ENCODE measurements around the gene ZNF335.
A peak's percentile ranks its signal among the peaks of the same experiment; 100 is the strongest.

ZNF335 gene, protein sequence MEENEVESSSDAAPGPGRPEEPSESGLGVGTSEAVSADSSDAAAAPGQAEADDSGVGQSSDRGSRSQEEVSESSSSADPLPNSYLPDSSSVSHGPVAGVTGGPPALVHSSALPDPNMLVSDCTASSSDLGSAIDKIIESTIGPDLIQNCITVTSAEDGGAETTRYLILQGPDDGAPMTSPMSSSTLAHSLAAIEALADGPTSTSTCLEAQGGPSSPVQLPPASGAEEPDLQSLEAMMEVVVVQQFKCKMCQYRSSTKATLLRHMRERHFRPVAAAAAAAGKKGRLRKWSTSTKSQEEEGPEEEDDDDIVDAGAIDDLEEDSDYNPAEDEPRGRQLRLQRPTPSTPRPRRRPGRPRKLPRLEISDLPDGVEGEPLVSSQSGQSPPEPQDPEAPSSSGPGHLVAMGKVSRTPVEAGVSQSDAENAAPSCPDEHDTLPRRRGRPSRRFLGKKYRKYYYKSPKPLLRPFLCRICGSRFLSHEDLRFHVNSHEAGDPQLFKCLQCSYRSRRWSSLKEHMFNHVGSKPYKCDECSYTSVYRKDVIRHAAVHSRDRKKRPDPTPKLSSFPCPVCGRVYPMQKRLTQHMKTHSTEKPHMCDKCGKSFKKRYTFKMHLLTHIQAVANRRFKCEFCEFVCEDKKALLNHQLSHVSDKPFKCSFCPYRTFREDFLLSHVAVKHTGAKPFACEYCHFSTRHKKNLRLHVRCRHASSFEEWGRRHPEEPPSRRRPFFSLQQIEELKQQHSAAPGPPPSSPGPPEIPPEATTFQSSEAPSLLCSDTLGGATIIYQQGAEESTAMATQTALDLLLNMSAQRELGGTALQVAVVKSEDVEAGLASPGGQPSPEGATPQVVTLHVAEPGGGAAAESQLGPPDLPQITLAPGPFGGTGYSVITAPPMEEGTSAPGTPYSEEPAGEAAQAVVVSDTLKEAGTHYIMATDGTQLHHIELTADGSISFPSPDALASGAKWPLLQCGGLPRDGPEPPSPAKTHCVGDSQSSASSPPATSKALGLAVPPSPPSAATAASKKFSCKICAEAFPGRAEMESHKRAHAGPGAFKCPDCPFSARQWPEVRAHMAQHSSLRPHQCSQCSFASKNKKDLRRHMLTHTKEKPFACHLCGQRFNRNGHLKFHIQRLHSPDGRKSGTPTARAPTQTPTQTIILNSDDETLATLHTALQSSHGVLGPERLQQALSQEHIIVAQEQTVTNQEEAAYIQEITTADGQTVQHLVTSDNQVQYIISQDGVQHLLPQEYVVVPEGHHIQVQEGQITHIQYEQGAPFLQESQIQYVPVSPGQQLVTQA (N-terminal part only)

DNA sequence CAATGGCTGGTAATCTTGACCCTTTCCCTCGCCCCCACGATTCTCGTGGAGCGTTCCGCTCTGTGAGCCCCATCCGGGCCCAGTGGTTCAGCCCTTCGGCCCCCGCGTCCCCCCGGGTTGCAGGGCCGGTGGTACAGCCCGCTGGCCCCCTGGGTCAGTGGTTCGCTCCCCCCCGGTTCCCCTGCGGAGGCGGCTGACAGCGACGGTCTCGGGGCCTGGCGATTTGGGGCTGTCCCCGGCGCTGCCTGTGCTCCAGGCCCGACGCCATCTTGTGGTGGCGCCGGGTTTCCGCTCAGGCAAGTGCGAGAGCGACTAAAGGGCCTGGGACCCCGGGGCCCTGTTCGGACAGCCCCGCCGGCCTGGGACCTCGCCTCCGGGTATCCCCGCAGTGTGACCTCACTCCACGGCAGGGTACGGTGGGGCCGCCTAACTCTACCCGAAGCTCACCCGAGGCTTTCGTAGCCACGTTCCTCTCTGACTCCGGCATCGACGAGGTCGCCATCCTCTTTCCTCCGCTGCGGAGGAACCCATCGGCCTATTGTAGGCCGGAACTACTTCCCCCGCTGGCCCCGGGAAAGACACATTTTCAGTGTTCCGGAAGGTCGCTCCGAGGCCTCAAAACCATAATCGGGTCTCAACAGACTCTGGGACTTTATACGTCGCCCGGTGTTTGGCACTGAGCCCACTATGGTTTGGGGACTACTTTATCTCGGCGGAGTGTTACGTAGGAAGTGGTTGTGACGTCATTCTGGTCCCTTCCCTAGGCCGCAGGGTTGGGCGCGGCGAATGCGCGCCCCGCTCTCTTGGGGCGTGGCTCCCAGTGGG lies at the start of gene ZNF335:
TSS of gene ZNF335 (minus strand) at position 529 of the 825 bp plus-strand sequence. CDS start 793 bp downstream, outside the sequence.
- DNase-seq: peak; percentile 89

DNA sequence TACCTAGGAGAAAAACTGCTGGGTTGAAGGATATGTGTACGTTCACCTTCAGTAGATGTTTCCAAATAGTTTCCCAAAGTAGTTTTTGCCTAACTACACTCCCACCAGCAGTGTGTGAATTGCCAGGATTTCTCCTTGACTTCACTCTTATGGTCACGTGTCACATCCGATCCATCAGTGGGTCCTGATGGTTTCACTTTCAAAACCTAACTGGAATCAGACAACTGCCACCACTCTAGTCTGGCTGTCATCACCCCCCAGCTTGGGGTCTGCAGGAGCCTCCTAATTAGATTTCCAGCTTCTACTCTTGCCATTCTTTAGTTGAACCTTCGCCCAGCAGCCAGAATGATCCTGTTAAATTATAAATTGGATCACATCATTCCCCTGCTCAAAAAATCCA lies 48.6 kb upstream of the ZNF335 start:
- DNase-seq: no peak

DNA sequence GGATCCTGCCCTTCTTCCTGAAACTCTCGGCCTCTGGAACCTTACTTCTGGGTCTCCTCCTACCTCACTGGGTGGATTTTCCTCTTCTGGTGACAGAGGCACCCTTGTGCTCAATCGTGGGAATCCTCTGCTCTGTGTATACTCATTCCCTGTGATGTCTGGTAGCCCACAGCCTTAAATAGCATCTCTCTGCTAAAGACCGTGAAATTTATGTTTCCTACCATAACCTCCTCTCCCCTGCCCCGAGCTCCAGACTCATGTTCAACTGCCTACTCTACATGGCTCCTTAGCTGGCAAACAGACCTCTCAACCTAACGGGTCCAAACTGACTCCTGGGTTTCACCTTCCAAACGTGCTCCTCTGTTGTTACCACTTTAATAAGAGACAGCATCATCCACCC lies 46.6 kb upstream of the ZNF335 start:
- DNase-seq: no peak

DNA sequence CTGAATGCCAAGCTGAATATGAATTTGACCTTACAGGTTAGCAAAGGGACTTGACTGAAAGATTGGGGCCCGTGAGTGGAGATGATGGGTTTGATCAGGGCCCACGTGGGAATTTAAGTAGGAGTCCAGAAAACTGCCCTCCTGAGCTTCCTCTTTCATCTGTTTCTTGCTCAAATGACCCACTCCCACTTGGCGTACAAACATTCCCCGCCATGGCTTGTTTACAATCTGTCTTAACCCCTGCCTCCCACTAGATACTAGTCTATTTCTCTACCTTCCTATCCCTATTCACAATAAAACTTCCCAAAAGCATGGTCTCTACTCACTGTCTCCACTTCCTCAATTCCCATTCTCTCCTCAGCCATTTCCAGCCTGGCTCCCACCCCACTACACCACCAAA lies 46.1 kb upstream of the ZNF335 start:
- DNase-seq: no peak

DNA sequence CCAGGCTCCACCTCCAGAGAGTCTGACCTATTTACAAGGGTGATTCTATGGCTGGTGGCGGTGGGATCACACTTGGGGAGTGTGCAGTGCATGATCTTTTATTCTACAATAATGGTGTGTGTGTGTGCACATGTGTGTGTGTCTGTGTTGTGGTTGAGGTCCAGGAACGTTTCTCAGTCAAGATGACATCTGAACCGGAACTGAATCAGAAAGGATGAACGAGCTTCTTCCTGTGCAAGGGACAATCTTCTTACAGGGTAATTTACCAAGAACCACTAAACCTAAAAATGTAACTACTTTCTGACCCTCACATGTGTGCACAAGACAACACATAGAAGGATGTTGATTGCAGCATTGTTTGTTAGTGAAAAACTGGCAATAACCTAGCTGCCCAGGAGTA lies 45.3 kb upstream of the ZNF335 start:
- DNase-seq: no peak

DNA sequence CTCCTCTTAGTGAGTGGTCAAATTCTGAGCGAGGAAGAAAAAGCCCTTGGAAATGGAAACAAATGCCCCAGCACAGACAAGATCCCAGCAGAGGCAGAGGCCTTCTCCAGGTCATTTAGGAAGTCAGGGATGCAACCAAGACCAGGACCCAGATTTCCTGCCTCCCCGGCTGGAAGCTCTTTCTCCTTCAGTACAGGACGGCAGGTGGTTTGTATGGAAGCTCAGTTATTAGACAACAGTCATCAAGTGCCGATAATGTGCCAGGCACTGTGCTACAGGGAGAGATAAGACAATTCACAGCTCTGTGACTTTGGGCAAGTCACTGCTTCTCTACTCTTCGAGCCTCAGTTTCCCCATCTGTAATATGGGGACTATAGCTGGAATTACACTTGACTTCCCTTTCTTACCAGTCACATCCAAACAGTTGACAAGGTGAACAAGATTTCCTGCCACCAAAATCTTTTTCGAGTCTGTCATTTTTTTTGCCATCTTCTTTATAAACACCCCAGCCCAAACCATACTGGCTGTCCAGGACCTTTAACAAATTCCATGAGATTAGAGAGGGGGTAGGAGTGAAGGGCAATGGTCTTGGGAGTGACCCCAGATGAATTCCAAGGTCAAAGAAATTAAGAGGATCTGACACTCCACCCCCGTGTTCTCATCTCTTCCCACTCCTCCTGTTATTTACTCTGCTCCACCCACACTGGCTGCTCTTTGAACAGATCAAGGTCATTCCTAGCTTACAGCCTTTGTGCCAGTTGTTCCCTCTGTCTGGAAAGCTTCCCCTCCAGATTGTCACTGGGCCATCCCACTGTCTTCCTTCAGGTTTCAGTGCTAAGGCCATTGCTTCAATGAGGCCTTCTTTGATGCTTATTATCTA lies 42.8 kb upstream of the ZNF335 start:
- DNase-seq: no peak

DNA sequence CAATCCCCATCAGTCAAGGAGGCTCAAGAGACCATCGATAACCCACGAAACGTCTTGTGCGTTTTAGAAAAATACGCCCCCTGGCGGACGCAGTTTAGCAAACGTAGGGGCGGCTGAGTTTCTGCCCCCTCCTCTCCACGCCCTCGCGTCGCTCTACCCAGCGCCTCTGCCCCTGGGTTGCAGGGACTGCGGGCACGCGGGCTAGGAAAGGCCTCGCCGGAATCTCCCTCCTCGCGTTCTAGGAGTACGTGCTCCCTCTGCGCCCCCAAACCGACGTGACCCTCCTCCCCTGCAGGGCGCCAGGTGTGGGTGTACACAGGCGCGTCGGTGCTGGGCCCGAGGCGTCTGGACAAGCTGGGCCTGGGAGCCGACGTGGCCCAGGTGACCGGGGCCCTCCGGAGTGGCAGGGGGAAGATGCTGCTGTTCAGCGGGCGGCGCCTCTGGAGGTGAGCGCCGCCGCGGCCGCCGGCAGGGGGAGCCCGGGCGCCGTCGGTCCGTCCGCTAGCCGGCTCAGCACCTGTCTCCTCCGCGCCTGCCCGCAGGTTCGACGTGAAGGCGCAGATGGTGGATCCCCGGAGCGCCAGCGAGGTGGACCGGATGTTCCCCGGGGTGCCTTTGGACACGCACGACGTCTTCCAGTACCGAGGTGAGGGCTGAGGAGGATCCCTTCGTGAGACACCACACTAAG lies 42.0 kb upstream of the ZNF335 start:
- peak; percentile 74 for DNase-seq

DNA sequence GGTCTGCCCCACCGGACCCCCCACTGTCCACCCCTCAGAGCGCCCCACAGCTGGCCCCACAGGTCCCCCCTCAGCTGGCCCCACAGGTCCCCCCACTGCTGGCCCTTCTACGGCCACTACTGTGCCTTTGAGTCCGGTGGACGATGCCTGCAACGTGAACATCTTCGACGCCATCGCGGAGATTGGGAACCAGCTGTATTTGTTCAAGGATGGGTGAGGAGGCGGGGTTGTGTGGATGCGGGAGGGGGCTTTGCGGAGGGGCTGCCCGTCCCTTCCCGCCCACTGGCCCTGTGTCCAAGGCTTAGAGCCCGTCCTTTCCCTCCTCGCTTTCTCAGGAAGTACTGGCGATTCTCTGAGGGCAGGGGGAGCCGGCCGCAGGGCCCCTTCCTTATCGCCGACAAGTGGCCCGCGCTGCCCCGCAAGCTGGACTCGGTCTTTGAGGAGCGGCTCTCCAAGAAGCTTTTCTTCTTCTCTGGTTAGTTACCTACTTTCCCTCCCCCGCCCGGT lies 41.4 kb upstream of the ZNF335 start:
- no peak for DNase-seq

DNA sequence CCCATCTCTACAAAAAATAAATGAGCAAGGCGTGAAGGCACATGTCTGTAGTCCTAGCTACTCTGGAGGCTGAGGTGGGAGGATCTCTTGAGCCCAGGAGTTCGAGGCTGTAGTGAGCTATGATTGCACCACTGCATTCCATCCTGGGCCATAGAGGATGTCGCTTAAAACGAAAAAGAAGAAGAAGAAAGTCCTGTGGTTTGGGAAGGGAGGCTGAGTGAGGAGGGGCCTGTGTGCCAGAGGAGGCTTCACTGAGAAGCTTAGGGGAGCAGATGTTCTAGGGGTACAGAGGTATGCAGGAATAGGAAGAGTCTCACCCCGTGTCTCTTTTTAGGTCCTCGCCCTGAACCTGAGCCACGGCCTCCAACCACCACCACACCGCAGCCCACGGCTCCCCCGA lies 40.9 kb upstream of the ZNF335 start:
- no peak for DNase-seq

DNA sequence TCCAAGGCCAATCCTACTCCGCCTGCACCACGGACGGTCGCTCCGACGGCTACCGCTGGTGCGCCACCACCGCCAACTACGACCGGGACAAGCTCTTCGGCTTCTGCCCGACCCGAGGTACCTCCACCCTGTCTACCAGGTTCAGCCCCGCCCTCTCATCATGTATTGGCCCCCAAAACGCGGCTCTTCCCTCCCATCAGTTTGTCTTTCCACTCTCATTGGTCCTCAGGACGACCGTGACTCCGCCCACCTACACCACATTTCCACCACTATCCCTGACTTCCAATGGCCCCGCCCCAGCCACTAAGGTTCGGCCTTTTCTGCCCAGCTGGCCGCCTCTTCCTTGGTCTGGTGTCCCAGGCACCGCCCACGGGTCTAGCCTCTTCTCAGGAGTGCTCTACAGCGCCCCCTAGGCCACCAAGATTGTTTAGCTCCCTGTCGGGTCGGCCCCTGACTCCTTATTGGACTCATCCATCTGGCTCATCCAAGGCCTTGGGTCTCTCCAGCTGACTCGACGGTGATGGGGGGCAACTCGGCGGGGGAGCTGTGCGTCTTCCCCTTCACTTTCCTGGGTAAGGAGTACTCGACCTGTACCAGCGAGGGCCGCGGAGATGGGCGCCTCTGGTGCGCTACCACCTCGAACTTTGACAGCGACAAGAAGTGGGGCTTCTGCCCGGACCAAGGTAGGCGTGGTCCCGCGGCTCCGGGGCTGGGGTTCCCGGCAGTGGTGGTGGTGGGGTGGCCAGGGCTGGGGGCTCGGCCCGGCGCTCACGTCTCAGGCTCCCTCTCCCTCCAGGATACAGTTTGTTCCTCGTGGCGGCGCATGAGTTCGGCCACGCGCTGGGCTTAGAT lies 39.9 kb upstream of the ZNF335 start:
- no peak for DNase-seq

DNA sequence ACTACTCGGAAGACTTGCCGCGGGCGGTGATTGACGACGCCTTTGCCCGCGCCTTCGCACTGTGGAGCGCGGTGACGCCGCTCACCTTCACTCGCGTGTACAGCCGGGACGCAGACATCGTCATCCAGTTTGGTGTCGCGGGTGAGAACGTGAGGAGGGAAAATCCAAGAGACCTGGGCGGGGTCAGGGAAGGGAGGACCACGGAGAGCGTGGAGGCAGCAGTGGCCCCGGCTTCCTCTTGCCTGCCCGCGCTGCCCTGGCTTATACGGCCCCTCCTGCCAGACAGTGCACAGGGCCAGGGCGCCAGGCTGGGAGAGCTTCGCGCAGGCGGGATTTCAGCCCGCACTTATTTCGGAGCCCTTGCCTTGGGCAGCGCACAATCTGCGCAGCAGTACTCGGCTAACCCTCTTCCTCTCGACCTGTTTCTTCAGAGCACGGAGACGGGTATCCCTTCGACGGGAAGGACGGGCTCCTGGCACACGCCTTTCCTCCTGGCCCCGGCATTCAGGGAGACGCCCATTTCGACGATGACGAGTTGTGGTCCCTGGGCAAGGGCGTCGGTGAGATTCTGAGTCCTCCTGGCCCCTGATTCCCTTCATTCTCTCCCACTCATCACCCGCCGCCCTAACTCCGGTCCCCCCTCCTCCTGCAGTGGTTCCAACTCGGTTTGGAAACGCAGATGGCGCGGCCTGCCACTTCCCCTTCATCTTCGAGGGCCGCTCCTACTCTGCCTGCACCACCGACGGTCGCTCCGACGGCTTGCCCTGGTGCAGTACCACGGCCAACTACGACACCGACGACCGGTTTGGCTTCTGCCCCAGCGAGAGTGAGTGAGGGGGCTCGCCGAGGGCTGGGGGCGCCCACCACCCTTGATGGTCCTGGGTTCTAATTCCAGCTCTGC lies 38.7 kb upstream of the ZNF335 start:
- no peak for DNase-seq

DNA sequence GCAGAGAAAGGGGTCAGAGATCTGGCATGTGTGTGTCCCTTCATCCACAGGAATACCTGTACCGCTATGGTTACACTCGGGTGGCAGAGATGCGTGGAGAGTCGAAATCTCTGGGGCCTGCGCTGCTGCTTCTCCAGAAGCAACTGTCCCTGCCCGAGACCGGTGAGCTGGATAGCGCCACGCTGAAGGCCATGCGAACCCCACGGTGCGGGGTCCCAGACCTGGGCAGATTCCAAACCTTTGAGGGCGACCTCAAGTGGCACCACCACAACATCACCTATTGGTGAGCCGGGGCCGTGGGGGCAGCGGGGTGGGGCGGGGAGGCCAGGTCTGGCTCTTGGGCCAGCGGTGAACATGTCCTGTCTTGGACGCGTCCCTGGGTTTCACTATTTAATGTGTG lies 37.8 kb upstream of the ZNF335 start:
- DNase-seq: no peak

DNA sequence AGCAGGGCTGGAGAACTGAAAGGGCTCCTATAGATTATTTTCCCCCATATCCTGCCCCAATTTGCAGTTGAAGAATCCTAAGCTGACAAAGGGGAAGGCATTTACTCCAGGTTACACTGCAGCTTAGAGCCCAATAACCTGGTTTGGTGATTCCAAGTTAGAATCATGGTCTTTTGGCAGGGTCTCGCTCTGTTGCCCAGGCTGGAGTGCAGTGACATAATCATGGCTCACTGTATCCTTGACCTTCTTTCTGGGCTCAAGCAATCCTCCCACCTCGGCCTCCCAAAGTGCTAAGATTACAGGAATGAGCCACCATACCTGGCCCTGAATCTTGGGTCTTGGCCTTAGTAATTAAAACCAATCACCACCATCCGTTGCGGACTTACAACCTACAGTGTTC lies 35.7 kb upstream of the ZNF335 start:
- no peak for DNase-seq

DNA sequence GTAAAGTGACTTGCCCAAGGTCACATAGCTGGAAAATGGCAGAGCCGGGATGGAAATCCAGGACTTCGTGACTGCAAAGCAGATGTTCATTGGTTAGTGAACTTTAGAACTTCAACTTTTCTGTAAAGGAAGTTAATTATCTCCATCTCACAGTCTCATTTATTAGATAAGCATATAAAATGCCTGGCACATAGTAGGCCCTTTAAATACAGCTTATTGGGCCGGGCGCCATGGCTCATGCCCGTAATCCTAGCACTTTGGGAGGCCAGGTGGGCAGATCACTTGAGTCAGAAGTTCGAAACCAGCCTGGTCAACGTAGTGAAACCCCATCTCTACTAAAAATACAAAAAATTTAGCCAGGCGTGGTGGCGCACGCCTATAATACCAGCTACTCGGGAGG lies 35.0 kb upstream of the ZNF335 start:
- DNase-seq: no peak

DNA sequence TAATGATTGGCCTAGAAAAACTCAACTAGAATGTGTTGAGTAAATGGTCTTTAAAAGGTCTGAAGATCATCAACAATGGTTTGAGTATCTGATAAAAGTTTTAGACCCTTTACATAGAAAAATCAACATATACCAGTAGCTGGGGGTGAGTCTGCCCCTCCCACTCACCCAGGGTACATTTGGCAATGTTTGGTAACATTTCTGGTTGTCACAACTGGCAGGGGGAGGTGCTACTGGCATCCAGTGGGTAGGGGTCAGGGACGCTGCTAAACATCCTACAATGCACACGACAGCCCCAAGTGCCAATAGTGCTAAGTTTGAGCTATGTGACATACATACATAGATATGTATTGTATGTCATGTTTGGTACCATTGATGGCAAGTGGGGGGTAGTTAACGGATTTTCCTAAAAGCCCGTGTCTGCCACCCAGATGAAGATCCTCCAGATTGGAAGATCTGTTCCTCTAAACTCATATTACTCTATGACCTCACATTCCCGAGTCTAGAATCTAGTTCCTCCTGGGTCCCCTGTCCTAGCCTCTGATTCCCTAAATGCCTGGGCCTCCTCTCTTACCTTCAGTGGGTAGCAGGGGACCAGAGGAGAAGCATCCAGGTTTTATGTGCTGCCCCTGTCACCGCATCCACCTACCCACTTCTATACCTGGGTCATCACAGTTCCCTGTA lies 34.2 kb upstream of the ZNF335 start:
- DNase-seq: no peak

DNA sequence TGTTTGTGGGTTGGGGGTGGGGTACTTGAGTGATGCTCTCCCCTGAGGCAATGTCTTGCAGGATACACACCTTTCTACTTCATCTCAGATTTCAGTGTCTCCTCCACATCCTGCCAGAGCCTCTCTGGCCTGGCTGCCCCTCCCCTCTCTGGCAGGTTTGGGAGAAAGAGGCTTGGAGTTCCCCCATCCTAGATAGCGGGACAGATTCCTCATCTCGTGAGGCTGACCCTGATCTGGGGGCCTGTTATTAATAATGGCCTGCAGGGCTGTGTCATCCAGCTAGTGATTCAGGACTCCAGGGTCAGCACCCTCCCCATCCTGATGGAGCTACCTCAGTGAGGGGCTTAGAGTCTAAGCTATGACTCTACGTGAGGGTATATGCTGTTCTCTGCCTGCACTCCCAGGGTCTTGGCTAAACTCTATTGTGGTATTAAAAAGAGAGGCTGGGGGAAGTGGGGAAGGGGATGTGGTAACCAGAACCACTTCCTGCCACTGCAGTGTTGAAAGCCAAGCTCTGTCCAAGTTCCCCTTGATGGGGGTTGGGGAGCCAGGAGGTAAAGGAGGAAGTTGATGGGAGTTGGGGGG lies 33.0 kb upstream of the ZNF335 start:
- DNase-seq: no peak

DNA sequence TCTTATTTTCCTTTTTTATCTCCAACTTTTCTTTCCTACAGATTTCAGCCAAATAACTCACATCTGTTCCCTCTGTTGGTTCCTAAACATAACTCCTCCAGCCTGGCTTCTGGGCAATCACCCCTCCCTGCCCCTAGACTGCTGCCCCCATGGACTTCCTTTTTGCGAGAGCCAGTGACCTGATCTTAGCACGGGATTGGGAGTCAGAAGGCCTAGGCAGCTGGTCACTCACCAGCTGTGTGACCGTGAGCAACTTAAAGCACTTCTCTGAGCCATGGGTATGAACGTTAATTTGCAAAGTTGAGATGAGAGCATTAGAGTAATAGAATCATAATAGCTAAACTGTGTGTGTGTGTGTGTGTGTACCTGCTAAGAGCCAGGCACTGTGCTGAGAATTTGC lies 32.2 kb upstream of the ZNF335 start:
- DNase-seq: no peak
